Neutrophil (primary cell): Measurements from ENCODE around the gene CYP4F8.

Experiments
- H3K27ac ChIP-seq: fragments of 200-600 bp; sonication (generic); 2 replicates; pipeline ENCODE4 v1.5.1; 2016; ENCODE audit warnings: mild to moderate bottlenecking, moderate library complexity
- H3K27me3 ChIP-seq: fragments of 200-600 bp; sonication (generic); 2 replicates; pipeline ENCODE4 v1.6.0; 2016; ENCODE audit warnings: mild to moderate bottlenecking
- H3K36me3 ChIP-seq: fragments of 200-600 bp; sonication (generic); 2 replicates; pipeline ENCODE4 v1.5.1; 2017
- H3K4me1 ChIP-seq, 2 experiments: fragments of 200-600 bp in 1 of 2; sonication (generic) in 1 of 2; 1 replicate in 1 of 2; 2 replicates in 1 of 2; pipeline versions ENCODE4 v1.5.1 to v1.6.1; 2013 to 2016; ENCODE audit warnings: low read depth in 1 of 2, low read length in 1 of 2, mild to moderate bottlenecking in 1 of 2, moderate library complexity in 1 of 2; ENCODE audit not compliant: control insufficient read depth in 1 of 2, insufficient read depth in 1 of 2
- H3K4me3 ChIP-seq, 2 experiments: fragments of 200-600 bp in 1 of 2; sonication (generic) in 1 of 2; 1 replicate in 1 of 2; 2 replicates in 1 of 2; pipeline ENCODE4 v1.5.1; 2013 to 2016; ENCODE audit warnings: low read depth in 1 of 2, low read length in 1 of 2, mild to moderate bottlenecking in 1 of 2, moderate library complexity in 1 of 2
- H3K9me3 ChIP-seq: fragments of 200-600 bp; sonication (generic); 2 replicates; pipeline ENCODE4 v1.5.1; 2016
- TF ChIP-seq, protein P1 (sequence below): fragments of 200-600 bp; sonication (generic); IDR thresholded peaks from 2 replicates; pipeline ENCODE4 v1.5.1; 2016; ENCODE audit warnings: antibody characterized with exemption

Gene CYP4F8

DNA sequence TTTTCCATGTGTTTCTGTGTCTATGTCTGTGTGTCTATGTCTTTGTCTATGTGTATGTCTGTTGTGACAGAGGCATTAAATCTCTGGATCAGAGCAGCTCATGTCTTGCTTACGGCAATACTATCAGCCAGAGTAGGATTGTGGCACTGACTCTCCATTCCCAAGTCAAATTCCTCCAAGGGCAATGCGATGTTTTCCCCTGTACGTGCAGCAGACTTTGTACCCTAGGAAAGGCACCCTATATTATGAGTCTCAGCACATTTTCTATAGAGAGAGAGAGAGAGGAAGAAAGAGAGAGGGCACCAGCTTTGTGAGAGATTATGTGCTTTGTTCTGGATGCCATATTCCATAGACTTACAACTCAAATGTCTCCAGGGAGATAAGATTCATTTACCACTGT is 36.8 kb downstream of the CYP4F8 start:
- no peaks in the 10 kb centered on the region for H3K9me3 ChIP-seq
- TF ChIP-seq, protein P1, sequence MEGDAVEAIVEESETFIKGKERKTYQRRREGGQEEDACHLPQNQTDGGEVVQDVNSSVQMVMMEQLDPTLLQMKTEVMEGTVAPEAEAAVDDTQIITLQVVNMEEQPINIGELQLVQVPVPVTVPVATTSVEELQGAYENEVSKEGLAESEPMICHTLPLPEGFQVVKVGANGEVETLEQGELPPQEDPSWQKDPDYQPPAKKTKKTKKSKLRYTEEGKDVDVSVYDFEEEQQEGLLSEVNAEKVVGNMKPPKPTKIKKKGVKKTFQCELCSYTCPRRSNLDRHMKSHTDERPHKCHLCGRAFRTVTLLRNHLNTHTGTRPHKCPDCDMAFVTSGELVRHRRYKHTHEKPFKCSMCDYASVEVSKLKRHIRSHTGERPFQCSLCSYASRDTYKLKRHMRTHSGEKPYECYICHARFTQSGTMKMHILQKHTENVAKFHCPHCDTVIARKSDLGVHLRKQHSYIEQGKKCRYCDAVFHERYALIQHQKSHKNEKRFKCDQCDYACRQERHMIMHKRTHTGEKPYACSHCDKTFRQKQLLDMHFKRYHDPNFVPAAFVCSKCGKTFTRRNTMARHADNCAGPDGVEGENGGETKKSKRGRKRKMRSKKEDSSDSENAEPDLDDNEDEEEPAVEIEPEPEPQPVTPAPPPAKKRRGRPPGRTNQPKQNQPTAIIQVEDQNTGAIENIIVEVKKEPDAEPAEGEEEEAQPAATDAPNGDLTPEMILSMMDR = no peak
- H3K4me3 ChIP-seq = no peak overlapping the region
- H3K36me3 ChIP-seq = peaks cover 95% of the 10 kb centered on the region
- H3K27ac ChIP-seq = peak overlapping the region; percentile 71
- peaks cover 54 to 86% of the 10 kb centered on the region in 2 experiments for H3K4me1 ChIP-seq
- H3K27me3 ChIP-seq = no peaks in the 10 kb centered on the region

DNA sequence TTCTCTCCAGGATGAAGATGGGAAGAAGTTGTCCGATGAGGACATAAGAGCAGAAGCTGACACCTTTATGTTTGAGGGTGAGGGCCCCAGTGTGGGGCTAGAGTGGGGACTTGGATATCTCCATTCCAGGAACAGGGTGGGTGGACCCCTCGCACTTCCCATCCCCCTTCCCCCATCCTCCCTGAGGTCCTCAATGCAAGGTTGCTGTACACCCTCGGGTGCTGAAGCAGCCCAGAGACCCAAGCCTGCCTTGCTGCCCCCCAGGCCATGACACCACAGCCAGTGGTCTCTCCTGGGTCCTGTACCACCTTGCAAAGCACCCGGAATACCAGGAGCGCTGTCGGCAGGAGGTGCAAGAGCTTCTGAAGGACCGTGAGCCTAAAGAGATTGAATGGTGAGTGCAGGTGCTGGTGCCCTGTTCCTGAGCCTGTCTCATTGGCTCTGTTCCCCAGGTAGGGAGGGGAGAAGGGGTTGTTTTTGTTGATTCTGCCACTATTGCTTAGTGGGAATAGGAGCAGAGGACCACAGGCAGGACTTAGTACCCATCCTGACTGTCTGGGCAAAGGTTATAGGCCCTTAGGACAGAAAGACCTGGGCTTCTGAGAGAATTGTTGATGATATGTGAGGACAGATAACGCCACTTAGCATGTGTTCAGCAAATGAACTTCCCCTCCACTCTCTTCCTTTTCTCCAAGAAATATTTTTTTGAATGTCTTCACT is 37.7 kb downstream of the CYP4F8 start:
- TF ChIP-seq, protein P1 = no peak
- H3K27me3 ChIP-seq = no peaks in the 10 kb centered on the region

DNA sequence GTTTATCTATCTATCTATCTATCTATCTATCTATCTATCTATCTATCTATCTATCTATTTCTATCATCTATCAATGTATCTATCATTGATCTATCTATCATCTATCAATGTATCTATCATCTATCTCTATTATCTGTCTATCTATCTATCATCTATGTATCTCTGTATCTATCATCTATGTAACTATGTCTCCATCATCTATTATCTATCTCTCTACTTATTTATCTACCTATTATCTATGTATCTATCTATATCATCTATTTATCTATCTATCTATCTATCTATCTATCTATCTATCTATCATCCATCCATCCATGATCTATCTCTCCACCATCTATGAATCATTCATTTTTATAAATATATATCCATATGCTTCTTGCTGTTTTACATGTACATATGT is 41.4 kb downstream of the CYP4F8 start:
- peaks cover 98% of the 10 kb centered on the region for H3K36me3 ChIP-seq
- H3K4me3 ChIP-seq = no peak overlapping the region
- H3K27ac ChIP-seq = no peak overlapping the region
- TF ChIP-seq, protein P1 = no peak
- H3K4me1 ChIP-seq = peaks cover 31 to 52% of the 10 kb centered on the region in 2 experiments
- H3K27me3 ChIP-seq = no peaks in the 10 kb centered on the region
- H3K9me3 ChIP-seq = no peaks in the 10 kb centered on the region

More for the DNA sequence above, 37.7 kb downstream of the CYP4F8 start:
- H3K36me3 ChIP-seq = peaks cover 95% of the 10 kb centered on the region
- no peaks in the 10 kb centered on the region for H3K9me3 ChIP-seq
- peaks cover 49 to 83% of the 10 kb centered on the region in 2 experiments for H3K4me1 ChIP-seq
- no peak overlapping the region for H3K4me3 ChIP-seq
- H3K27ac ChIP-seq = peak overlapping the region; percentile 71

DNA sequence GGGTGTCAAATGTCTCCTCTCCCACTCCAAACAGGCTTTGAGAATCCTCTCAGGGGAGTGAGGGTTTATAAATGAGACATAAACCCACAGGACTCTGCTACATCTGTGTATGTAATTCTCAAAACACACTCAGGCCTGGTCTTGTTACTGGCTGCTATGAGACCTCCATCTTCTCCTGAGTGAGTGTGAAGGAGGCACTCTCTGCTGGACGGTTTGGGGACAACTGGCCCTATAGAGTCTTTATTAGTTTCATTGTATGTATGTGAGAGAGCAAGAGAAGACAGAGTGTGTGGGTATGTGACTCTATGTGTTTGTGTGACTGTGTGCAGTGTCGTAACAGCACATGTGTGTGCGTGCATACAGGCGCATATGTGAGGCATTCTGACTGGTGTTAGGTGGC is 48.2 kb downstream of the CYP4F8 start:
- Histone ChIP-seq H3K9me3 (no peaks in the 10 kb centered on the region), H3K4me1 (peaks cover 9 to 41% of the 10 kb centered on the region in 2 experiments), H3K4me3 (no peak overlapping the region), H3K27ac (peak overlapping the region; percentile 43), H3K27me3 (no peaks in the 10 kb centered on the region), H3K36me3 (peaks cover 74% of the 10 kb centered on the region)
- TF ChIP-seq, protein P1 = no peak

DNA sequence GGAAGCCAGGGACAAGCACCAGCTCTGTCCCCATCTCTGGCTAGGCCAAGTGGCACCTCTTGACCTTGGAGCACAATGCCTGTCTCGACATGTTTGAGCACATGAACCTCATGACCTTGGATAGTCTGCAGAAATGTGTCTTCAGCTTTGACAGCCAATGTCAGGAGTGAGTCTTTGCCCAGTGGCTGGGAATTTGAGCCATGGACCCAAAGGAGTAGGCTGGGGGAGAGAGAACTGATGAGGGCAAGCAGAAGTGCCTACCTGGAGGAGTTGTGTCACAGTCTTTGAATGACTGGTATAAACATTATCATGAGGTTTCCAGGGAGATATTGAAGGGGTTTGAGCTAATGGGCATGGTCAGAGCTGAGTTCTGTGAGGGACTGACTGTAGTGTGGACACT is 51.2 kb downstream of the CYP4F8 start:
- H3K36me3 ChIP-seq = peaks cover 68% of the 10 kb centered on the region
- peak overlapping the region; percentile 72 for H3K27ac ChIP-seq
- peaks cover 20 to 61% of the 10 kb centered on the region in 2 experiments for H3K4me1 ChIP-seq
- H3K4me3 ChIP-seq = peak overlapping the region in 1 of 2 experiments; percentile 19
- H3K27me3 ChIP-seq = no peaks in the 10 kb centered on the region
- TF ChIP-seq, protein P1 = no peak
- no peaks in the 10 kb centered on the region for H3K9me3 ChIP-seq
